A549 (cell line): ENCODE data around the gene RIT1.

ENCODE experiments used
- NFE2L2 ChIP-seq: fragments of 150-350 bp; conservative IDR thresholded peaks from 2 replicates; pipeline ENCODE4 v1.6.1; 2014; ENCODE audit warnings: low read length
- POLR2A ChIP-seq: IDR thresholded peaks from 2 replicates; pipeline ENCODE4 v1.6.1; 2012; ENCODE audit warnings: mild to moderate bottlenecking, low read length
- SMC3 ChIP-seq: fragments of >200 bp; sonication (Bioruptor Twin); formaldehyde crosslinking; IDR thresholded peaks from 3 replicates; pipeline ENCODE4 v1.6.1; 2018; ENCODE audit warnings: inconsistent platforms
- TF ChIP-seq, protein P1 (sequence below): fragments of >200 bp; sonication (Bioruptor Twin); formaldehyde crosslinking; IDR thresholded peaks from 3 replicates; pipeline ENCODE4 v1.5.1; 2016

DNA sequence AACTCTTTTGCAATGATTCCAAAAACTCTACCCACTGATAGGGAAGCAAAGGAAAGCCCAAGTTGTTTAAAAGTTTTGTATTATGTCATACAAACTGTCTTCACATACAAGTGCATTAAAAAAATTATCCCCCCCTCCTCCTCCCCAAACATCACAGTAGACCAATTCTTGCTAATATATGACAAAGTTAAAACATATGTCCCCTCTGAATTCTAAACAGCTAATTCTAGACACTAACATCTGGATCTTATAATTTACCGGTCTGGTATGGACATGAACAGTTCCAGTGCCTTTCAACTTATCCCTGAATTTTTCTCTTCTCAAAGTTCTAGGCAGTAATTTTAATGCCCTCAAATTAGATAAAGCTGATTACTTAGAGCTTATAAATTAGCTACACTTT, 13.4 kb downstream of the RIT1 start:
- TF ChIP-seq POLR2A (no peak), SMC3 (no peak), NFE2L2 (no peak)
- TF ChIP-seq, protein P1, sequence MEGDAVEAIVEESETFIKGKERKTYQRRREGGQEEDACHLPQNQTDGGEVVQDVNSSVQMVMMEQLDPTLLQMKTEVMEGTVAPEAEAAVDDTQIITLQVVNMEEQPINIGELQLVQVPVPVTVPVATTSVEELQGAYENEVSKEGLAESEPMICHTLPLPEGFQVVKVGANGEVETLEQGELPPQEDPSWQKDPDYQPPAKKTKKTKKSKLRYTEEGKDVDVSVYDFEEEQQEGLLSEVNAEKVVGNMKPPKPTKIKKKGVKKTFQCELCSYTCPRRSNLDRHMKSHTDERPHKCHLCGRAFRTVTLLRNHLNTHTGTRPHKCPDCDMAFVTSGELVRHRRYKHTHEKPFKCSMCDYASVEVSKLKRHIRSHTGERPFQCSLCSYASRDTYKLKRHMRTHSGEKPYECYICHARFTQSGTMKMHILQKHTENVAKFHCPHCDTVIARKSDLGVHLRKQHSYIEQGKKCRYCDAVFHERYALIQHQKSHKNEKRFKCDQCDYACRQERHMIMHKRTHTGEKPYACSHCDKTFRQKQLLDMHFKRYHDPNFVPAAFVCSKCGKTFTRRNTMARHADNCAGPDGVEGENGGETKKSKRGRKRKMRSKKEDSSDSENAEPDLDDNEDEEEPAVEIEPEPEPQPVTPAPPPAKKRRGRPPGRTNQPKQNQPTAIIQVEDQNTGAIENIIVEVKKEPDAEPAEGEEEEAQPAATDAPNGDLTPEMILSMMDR, result no peak
